MCF 10A (cell line): ENCODE data around the gene GMDS. TPM values are rescaled to one million over a fixed set of nuclear protein-coding genes. Genes with fewer than 3 reads are reported as not detected.

ENCODE experiments used
- BruUV-seq: library from RNA; stranded (reverse); fragments of 400-500 nt; replicated peaks from 2 replicates; lab custom pipeline; 2021; lab: Mats Ljungman, UMichigan
- CTCF ChIA-PET: fragments of 300-600 bp; sonication (Branson Sonifier 250); formaldehyde crosslinking; extraction: SDS; loops from one replicate; lab custom pipeline; 2021; ENCODE audit warnings: antibody characterized with exemption, inconsistent platforms; lab: Yijun Ruan, JAX
- POLR2A ChIA-PET: fragments of 300-600, 350-650 bp; sonication (Branson Sonifier 250); formaldehyde crosslinking; extraction: SDS; loops from one replicate; lab custom pipeline; 2020; ENCODE audit warnings: antibody characterized with exemption, inconsistent platforms; lab: Yijun Ruan, JAX
- DNase-seq: peaks from one replicate; pipeline ENCODE4 v3.0.0-alpha.2; 2018; ENCODE audit not compliant: unreplicated experiment
- H3K27ac Mint-ChIP-seq: one replicate; pipeline ENCODE4 v1.8.0; 2022; ENCODE audit warnings: mild to moderate bottlenecking, low read depth, mixed read lengths; ENCODE audit not compliant: unreplicated experiment
- H3K27me3 Mint-ChIP-seq: one replicate; pipeline ENCODE4 v1.8.0; 2022; ENCODE audit warnings: mixed read lengths; ENCODE audit not compliant: insufficient read depth, unreplicated experiment
- H3K36me3 Mint-ChIP-seq: one replicate; pipeline ENCODE4 v1.8.0; 2022; ENCODE audit warnings: mild to moderate bottlenecking, moderate library complexity, mixed read lengths; ENCODE audit not compliant: insufficient read depth, unreplicated experiment
- H3K4me1 Mint-ChIP-seq: one replicate; pipeline ENCODE4 v1.8.0; 2022; ENCODE audit warnings: mixed read lengths; ENCODE audit not compliant: insufficient read depth, unreplicated experiment
- H3K4me3 Mint-ChIP-seq: one replicate; pipeline ENCODE4 v1.8.0; 2022; ENCODE audit warnings: mild to moderate bottlenecking, moderate library complexity, mixed read lengths; ENCODE audit not compliant: unreplicated experiment
- H3K9me3 Mint-ChIP-seq: one replicate; pipeline ENCODE4 v1.8.0; 2022; ENCODE audit warnings: mixed read lengths; ENCODE audit not compliant: unreplicated experiment
- CTCF ChIP-seq: fragments of 200-600 bp; IDR thresholded peaks from one replicate; pipeline ENCODE4 v1.8.0; 2022; ENCODE audit warnings: antibody characterized with exemption, mild to moderate bottlenecking; ENCODE audit not compliant: unreplicated experiment
- intact Hi-C: fragments of 100-400 bp; cut with micrococcal nuclease; formaldehyde crosslinking; loops from 2 replicates; pipeline ENCODE4 v1.14.1; 2022
- total RNA-seq: library from RNA; stranded (reverse); gene quantifications from 2 replicates; pipeline ENCODE4 v1.2.3, GENCODE V29; 2022

GMDS gene
- total RNA-seq, 1 experiment from 2014 or later, result 24.9 TPM

- POLR2A ChIA-PET, result interaction anchor here (0.5 kb wide), 1 partner anchor 59 kb away, joined by 3 read pairs; no protein-coding TSS in a partner anchor
- H3K9me3 Mint-ChIP-seq, result no peaks in the 10 kb centered on the region
- H3K4me3 Mint-ChIP-seq, result no peak overlapping the region
- no peaks in the 10 kb centered on the region for H3K27me3 Mint-ChIP-seq
- no peak overlapping the region for H3K27ac Mint-ChIP-seq
- no peaks in the 10 kb centered on the region for H3K36me3 Mint-ChIP-seq
- no TSS peak for BruUV-seq
- no peak for TF ChIP-seq CTCF
- no peak for DNase-seq
- CTCF ChIA-PET, result interaction anchor here (1.8 kb wide), 1 partner anchor 89 kb away, joined by 6 read pairs; no protein-coding TSS in a partner anchor
- intact Hi-C loops, result no loop called here
- H3K4me1 Mint-ChIP-seq, result no peaks in the 10 kb centered on the region
Measured at GRCh38 chr6:2192976-2193375, 52.4 kb downstream of the GMDS start.

GRCh38 chr6:2191390-2191740 is 54.0 kb downstream of the GMDS start:
- no peaks in the 10 kb centered on the region for H3K36me3 Mint-ChIP-seq
- TF ChIP-seq CTCF, result no peak
- H3K9me3 Mint-ChIP-seq, result no peaks in the 10 kb centered on the region
- no peak for DNase-seq
- H3K4me3 Mint-ChIP-seq, result no peak overlapping the region
- H3K4me1 Mint-ChIP-seq, result no peaks in the 10 kb centered on the region
- ChIA-PET CTCF (interaction anchor here (0.6 to 1.8 kb wide), 4 partner anchors 10 to 925 kb away, joined by 3 to 6 read pairs (median 4); no protein-coding TSS in a partner anchor), POLR2A (no interaction called here)
- no peaks in the 10 kb centered on the region for H3K27me3 Mint-ChIP-seq
- no peak overlapping the region for H3K27ac Mint-ChIP-seq
- intact Hi-C loops, result no loop called here
- BruUV-seq, result no TSS peak

- Mint-ChIP-seq H3K4me1 (no peaks in the 10 kb centered on the region), H3K27me3 (no peaks in the 10 kb centered on the region), H3K36me3 (no peaks in the 10 kb centered on the region), H3K27ac (no peak overlapping the region), H3K4me3 (no peak overlapping the region), H3K9me3 (no peaks in the 10 kb centered on the region)
- POLR2A ChIA-PET, result no interaction called here
- no peak for TF ChIP-seq CTCF
- CTCF ChIA-PET, result interaction anchor here (0.6 to 1.8 kb wide), 4 partner anchors 9 to 924 kb away, joined by 3 to 6 read pairs (median 4); no protein-coding TSS in a partner anchor
- no peak for DNase-seq
- intact Hi-C loops, result no loop called here
- no TSS peak for BruUV-seq
Measured at GRCh38 chr6:2190661-2191389, 54.6 kb downstream of the GMDS start.

GRCh38 chr6:2188856-2189384 is 56.5 kb downstream of the GMDS start:
- no peak overlapping the region for H3K27ac Mint-ChIP-seq
- no peaks in the 10 kb centered on the region for H3K36me3 Mint-ChIP-seq
- no peaks in the 10 kb centered on the region for H3K4me1 Mint-ChIP-seq
- no peaks in the 10 kb centered on the region for H3K9me3 Mint-ChIP-seq
- ChIA-PET POLR2A (no interaction called here), CTCF (no interaction called here)
- no peak for DNase-seq
- TF ChIP-seq CTCF, result no peak
- no peaks in the 10 kb centered on the region for H3K27me3 Mint-ChIP-seq
- BruUV-seq, result no TSS peak
- intact Hi-C loops, result no loop called here
- H3K4me3 Mint-ChIP-seq, result no peak overlapping the region
